ENCODE results near the gene TYROBP.
"Not testable (repeated sequence)": the region's sequence is repeated elsewhere in the genome, so short reads cannot be mapped to it uniquely, and the experiment has no call there.

Gene TYROBP

DNA sequence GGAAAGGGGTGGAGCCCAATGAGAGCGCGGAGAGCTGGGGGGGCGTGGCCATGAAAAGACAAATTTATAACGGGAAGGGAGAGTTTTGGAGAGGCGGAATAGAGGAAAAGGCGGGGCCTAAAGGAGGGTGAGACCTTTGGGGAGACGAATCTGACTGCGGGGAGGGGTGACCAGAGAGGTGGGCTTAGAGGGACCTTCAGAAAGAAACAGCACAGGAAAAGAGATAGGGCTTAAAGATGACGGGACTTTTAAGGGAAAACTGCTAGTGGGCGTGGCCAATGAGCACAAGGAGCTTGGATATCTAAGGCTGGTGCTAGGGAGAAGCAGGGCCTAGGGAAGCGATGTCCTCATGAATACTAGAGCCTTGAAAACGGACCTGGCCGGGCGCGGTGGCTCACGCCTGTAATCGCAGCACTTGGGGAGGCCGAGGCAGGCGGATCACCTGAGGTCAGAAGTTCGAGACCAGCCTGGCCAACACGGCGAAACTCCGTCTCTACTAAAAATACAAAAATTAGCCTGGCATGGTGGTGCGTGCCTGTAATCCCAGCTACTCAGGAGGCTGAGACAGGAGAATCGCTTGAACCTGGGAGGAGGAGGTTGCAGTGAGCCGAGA, 37.9 kb downstream of the TYROBP start:
- DNase-seq (ENCODE audit: low spot score), result not testable (repeated sequence)

DNA sequence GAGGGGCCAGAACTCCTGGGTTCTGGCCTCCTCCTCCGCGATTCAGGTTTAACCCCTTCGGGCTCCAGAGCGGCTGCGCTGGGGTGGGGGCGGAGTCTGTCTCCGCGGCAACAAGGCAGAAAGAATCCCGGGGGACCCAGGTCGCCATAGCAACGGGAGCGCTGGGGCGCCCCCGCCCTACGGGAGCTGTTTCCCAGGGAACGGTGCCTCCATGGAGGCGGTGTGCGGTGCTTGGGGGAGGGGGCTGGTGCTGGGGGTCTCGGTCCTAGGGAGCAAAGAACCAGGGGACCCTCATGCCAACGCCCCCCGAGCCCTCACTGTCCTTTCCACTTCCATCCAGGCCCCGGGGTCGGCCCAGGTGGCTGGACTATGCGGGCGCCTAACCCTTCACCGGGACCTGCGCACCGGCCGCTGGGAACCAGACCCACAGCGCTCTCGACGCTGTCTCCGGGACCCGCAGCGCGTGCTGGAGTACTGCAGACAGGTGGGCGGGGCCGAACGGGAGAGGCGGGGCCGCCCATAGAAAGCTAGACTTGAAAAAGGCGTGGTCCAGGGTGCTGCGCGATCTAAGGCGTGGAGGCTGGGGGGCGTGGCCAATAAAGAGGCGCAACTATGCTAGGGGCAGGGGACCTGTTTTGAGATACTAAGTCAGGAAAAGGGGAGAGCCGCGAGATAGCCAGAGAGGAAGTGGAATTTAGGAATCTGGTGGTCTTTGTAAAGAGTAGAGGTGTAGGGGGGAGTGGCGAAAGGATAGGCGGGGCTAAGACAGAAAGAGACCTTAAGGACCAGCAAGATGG, 38.6 kb downstream of the TYROBP start:
- DNase-seq (ENCODE audit: low spot score), result peak; percentile 79

DNA sequence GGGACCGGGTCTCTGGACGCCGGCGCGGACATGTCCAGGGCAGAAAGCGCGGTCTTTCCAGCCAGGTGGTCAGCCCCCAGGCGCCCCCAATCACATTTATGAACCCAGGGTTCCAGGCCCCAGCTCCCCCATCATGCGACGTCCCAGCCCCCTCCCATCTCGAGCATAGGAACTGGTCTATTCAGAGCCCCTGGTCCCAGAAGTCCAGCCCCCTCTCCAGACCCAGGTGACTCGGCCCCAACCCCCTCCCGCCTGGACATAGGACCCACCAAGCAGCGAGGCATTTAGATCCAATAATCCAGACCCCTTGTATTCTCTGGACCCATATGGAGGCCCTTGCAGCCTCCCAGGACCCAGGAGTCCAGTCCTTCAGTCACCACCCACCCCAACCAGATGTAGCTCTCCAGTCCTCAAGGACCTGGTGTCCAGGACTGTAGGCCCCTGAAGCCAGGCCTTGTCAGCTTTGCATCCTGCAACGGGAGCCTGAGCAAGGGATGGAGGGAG, 39.2 kb downstream of the TYROBP start:
- DNase-seq (ENCODE audit: low spot score), result no peak

DNA sequence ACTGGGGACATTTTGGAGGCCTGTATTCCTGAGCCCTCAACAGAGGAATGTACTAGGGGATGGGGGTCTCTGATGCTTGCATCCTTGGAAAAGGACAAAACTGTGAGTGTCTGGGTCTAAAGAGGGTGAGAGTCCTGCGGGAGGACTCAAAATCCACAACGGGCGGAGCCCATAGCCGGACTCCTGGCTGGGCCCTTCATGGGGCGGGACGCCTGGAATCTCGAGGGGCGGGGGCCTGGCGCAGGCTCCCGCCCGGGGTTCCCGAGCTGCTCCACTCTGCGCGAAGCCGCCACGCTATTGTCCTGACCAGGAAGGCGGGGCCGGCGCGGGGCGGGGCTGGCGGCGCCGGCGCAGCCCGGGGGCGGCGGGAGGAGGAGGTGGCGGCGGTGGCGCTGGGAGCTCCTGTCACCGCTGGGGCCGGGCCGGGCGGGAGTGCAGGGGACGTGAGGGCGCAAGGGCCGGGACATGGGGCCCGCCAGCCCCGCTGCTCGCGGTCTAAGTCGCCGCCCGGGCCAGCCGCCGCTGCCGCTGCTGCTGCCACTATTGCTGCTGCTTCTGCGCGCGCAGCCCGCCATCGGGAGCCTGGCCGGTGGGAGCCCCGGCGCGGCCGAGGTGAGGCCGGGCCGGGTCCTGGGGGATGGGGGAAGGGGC, 39.8 kb downstream of the TYROBP start, which contains the start of gene APLP1:
Gene APLP1, plus strand, starts transcription at position 403 of the 651 bp plus-strand sequence. Its CDS starts 63 bp downstream, at position 466.
- DNase-seq (ENCODE audit: low spot score), result no peak

DNA sequence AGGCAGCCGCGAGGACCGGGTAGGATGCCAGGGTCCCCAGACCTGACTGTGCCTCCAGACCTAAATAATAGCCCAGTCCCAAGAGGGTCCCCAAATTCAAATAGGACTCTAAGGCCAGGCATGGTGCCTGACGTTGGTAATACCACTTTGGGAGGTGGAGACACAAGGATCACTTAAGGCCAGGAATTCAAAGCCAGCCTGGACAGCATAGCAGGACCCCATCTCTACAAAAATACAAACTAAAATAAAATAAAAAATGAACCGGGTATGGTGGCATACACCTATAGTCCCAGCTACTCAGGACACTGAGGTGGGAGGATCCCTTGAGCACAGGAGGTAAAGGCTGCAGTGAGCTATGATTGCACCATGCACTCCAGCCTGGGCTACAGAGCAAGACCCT, 45.1 kb downstream of the TYROBP start:
- DNase-seq (ENCODE audit: low spot score), result no peak

DNA sequence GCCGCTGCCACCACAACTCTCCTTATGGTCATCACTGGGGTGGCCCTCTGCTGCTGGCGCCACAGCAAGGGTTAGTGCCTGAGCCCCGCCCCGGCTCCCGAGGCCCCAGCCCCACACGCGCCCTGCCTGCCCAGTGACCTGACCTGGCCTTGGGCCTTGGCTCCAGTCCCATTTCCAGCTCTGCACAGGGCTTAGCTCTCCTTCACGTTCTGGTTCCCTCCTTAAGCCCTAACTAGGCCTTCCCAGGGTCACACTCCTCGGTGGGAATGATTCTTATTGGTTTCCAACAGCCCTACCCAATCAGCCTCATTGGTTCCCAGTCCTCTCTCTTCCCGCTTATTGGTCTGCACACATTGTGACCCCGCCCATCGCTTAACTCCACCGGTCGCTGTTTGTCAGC, 45.6 kb downstream of the TYROBP start:
- DNase-seq (ENCODE audit: low spot score), result no peak

DNA sequence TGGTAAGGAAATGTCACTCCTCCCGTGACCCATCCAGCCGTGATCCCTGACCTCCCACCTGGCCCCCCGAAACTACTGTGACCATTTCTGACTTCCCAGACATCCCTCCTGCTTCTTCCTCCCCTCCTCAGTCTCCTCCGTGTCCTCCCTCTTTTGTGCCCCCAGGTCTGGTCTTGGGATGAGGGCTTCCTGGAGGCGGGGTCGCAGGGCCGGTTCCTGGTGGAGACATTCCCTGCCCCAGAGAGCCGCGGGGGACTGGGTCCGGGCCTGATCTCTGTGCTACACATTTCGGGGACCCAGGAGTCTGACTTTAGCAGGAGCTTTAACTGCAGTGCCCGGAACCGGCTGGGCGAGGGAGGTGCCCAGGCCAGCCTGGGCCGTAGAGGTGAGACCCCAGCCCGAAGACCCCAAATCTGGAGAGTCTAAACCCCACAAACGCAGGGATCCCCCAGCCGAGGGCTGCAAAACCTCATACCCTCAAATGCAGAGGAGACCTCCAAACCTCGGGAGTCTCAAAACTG, 46.4 kb downstream of the TYROBP start:
- no peak for DNase-seq (ENCODE audit: low spot score)

DNA sequence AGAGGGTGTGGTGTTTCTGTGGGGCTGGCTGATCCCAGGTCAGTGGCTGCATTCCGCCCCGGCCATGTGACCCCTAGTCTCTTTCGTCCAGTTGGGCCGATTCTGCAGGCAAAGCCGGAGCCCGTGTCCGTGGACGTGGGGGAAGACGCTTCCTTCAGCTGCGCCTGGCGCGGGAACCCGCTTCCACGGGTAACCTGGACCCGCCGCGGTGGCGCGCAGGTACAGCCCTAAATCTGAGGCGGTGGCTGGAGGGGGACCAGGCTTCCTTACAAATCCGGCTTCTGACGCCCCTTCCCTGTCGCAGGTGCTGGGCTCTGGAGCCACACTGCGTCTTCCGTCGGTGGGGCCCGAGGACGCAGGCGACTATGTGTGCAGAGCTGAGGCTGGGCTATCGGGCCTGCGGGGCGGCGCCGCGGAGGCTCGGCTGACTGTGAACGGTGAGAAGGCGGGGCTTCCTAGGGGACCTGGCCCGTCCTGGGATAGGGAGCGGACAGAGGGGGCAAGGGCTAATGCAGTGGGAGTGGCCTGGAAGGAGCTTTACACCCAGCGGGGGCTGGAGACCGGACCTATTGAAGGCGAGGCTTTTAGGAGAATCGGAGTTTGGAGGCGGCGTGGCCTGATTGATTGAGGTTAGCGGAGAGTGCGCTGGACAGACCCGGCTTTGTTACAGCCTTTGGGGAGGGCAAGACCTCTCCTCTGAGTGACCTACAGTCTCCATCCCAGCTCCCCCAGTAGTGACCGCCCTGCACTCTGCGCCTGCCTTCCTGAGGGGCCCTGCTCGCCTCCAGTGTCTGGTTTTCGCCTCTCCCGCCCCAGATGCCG, 47.1 kb downstream of the TYROBP start:
- DNase-seq (ENCODE audit: low spot score), result peak; percentile 85

DNA sequence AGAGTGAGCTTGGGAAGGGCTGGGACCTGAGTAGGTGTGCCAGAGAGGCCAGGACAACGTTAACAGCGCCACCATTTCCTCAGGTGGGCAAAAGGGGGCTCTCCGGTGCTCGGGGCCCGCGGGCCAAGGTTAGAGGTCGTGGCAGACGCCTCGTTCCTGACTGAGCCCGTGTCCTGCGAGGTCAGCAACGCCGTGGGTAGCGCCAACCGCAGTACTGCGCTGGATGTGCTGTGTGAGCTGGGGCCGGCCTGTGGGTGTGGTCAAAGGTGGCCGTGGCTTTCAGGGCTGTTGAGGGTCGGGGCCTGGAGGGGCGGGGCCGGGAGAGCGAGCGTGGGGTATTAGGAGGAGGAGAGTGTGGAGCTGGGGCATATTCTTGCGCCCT, 47.7 kb downstream of the TYROBP start:
- DNase-seq (ENCODE audit: low spot score), result no peak

DNA sequence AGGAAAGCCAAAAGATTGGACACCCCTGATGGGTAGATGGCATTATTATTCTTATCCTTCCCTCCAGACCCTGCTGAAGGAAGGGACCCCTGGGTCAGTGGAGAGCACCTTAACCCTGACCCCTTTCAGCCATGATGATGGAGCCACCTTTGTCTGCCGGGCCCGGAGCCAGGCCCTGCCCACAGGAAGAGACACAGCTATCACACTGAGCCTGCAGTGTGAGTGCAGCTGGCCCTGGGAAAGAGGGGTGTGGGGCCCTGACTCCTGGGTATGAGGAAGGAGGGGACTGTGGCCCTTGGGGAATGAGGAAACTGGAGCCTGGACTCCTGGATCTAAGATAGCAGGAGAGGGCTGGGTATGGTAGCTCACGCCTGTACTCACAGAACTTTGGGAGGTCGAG, 48.7 kb downstream of the TYROBP start:
- no peak for DNase-seq (ENCODE audit: low spot score)

DNA sequence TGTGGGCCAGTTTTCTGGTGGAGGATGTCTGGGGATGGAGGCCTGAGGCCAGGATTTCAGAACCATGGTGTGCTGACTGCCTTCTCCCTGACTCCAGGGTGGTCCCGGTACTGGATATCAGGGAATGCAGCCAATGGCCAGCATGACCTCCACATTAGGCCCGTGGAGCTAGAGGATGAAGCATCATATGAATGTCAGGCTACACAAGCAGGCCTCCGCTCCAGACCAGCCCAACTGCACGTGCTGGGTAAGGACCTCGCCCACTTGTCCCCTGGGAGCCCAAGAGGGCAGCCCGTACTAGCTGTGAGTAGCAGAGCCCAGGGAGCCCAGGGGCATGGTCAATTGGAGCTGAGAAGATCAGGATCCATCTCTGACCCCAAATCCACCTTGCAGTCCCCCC, 49.8 kb downstream of the TYROBP start:
- DNase-seq (ENCODE audit: low spot score), result no peak

DNA sequence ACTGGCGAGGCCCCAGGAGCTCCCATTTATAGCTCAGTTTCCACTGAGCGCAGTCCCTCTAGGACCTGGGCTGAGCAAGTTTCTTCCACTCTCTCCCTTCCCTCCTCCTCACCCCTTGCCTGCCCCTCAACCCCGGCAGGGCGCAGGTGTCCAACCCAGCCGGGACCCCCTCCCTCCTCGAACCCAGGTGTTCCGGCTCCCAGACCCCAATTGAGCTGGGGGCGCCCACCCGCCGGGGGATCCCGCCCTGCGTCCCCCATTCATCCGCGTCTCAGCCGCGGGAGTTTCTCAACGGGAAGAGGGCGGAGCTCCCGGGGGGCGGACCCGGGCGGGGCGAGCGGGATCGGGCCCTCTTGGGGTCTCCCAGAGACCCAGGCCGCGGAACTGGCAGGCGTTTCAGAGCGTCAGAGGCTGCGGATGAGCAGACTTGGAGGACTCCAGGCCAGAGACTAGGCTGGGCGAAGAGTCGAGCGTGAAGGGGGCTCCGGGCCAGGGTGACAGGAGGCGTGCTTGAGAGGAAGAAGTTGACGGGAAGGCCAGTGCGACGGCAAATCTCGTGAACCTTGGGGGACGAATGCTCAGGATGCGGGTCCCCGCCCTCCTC, 51.4 kb downstream of the TYROBP start, which contains the start of gene KIRREL2:
Gene KIRREL2, plus strand, starts transcription at position 366 of the 604 bp plus-strand sequence. Its CDS starts 209 bp downstream, at position 575.
- no peak for DNase-seq (ENCODE audit: low spot score)
